K562 (cell line): ENCODE data around the gene ANAPC16. TPM values are rescaled to one million over a fixed set of nuclear protein-coding genes. Genes with fewer than 3 reads are reported as not detected.
A peak's percentile ranks its signal among the peaks of the same experiment; 100 is the strongest.

Source experiments
- ARID2 ChIP-seq: fragments of 450-650 bp; IDR thresholded peaks from 2 replicates; pipeline ENCODE4 v1.6.1; 2017; ENCODE audit warnings: antibody characterized with exemption, mild to moderate bottlenecking
- BCOR ChIP-seq: fragments of 450-650 bp; IDR thresholded peaks from 2 replicates; pipeline ENCODE4 v1.6.1; 2016
- CBX1 ChIP-seq: sonication (generic); IDR thresholded peaks from 2 replicates; pipeline ENCODE4 v1.6.1; 2016; ENCODE audit warnings: antibody characterized with exemption, low read depth, mild to moderate bottlenecking
- CREB1 ChIP-seq, 2 experiments: sonication (generic) in 1 of 2; formaldehyde crosslinking in 1 of 2; IDR thresholded peaks; 2 replicates each; pipeline versions ENCODE4 v1.6.1 to v1.8.0; 2012 to 2022; ENCODE audit warnings: inconsistent platforms in 1 of 2, mild to moderate bottlenecking in 1 of 2, missing genetic modification reagents in 1 of 2, moderate library complexity in 1 of 2
- ELF2 ChIP-seq: fragments of 250-450 bp; sonication (Bioruptor Pico); IDR thresholded peaks from 2 replicates; pipeline ENCODE4 v1.5.0; 2021; ENCODE audit warnings: mild to moderate bottlenecking
- FIP1L1 ChIP-seq: fragments of 200-400 bp; formaldehyde crosslinking; IDR thresholded peaks from 2 replicates; pipeline ENCODE4 v1.6.1; 2018; ENCODE audit warnings: mild to moderate bottlenecking, low read depth, low read length; ENCODE audit not compliant: poor library complexity, severe bottlenecking
- HNRNPH1 ChIP-seq: fragments of 200-400 bp; formaldehyde crosslinking; optimal IDR thresholded peaks from 2 replicates; pipeline ENCODE3; 2017; ENCODE audit warnings: low read depth, mild to moderate bottlenecking, low read length, moderate library complexity
- KDM1A ChIP-seq, 2 experiments: fragments of 450-650 bp; IDR thresholded peaks; 2 replicates each; pipeline ENCODE4 v1.6.1; 2016; ENCODE audit warnings: mild to moderate bottlenecking in 2 of 2
- KLF16 ChIP-seq: IDR thresholded peaks from 2 replicates; pipeline ENCODE4 v1.6.1; 2016; ENCODE audit warnings: antibody characterized with exemption
- MLX ChIP-seq, 2 experiments: fragments of 450-650 bp in 1 of 2; sonication (generic) in 1 of 2; formaldehyde crosslinking; conservative IDR thresholded peaks; 2 replicates each; pipeline versions ENCODE4 v1.4.0 to v1.8.1; 2020 to 2022; ENCODE audit warnings: mild to moderate bottlenecking in 1 of 2, missing genetic modification reagents in 1 of 2
- NEUROD1 ChIP-seq: fragments of 150-350 bp; IDR thresholded peaks from 2 replicates; pipeline ENCODE4 v1.6.1; 2014; ENCODE audit warnings: borderline replicate concordance, low read length, low read depth; ENCODE audit not compliant: partially characterized antibody
- NFXL1 ChIP-seq: fragments of 450-650 bp; formaldehyde crosslinking; IDR thresholded peaks from 2 replicates; pipeline ENCODE4 v1.4.0; 2021; ENCODE audit warnings: mild to moderate bottlenecking
- NR2C2 ChIP-seq, 2 experiments: fragments of 200-800 bp in 1 of 2; sonication (Bioruptor generic) in 1 of 2; sonication (generic) in 1 of 2; formaldehyde crosslinking in 1 of 2; IDR thresholded peaks; 2 replicates each; pipeline versions ENCODE4 v1.6.1 to v1.8.0; 2016 to 2022; ENCODE audit warnings: mild to moderate bottlenecking in 1 of 2, missing compliant biosample characterization in 1 of 2, missing genetic modification characterization in 1 of 2, missing genetic modification reagents in 1 of 2
- RBBP5 ChIP-seq: fragments of 200-600 bp; sonication (generic); IDR thresholded peaks from 2 replicates; pipeline ENCODE4 v1.6.1; 2012; ENCODE audit warnings: borderline replicate concordance, mild to moderate bottlenecking, low read length, control low read depth, inconsistent platforms; ENCODE audit not compliant: insufficient read depth, poor library complexity, severe bottlenecking
- RBM39 ChIP-seq: fragments of 200-400 bp; formaldehyde crosslinking; optimal IDR thresholded peaks from 2 replicates; pipeline ENCODE3; 2018; ENCODE audit warnings: low read depth, low read length
- RUNX1 ChIP-seq: sonication (generic); IDR thresholded peaks from 2 replicates; pipeline ENCODE4 v1.6.1; 2016; ENCODE audit warnings: antibody characterized with exemption, low read depth
- SETDB1 ChIP-seq: IDR thresholded peaks from one replicate; pipeline ENCODE4 v1.6.1; 2012; ENCODE audit warnings: low read length, control low read depth, inconsistent platforms
- SMAD1 ChIP-seq: fragments of 150-350 bp; IDR thresholded peaks from 2 replicates; pipeline ENCODE4 v1.6.1; 2014; ENCODE audit warnings: low read length, low read depth; ENCODE audit not compliant: partially characterized antibody
- SMAD4 ChIP-seq: fragments of 250-450 bp; sonication (Bioruptor Pico); conservative IDR thresholded peaks from 2 replicates; pipeline ENCODE4 v1.8.0; 2021; ENCODE audit warnings: inconsistent platforms, mild to moderate bottlenecking, moderate library complexity
- SP2 ChIP-seq: IDR thresholded peaks from 2 replicates; pipeline ENCODE4 v1.6.1; 2011; ENCODE audit warnings: mild to moderate bottlenecking, low read depth, low read length, moderate library complexity; ENCODE audit not compliant: poor library complexity, severe bottlenecking; ENCODE audit errors: extremely low read depth
- SUPT5H ChIP-seq: fragments of 450-650 bp; IDR thresholded peaks from 2 replicates; pipeline ENCODE4 v1.6.1; 2016
- TEAD4 ChIP-seq, 2 experiments: sonication (generic) in 1 of 2; formaldehyde crosslinking in 1 of 2; IDR thresholded peaks; 2 replicates each; pipeline versions ENCODE4 v1.6.1 to v1.8.0; 2012 to 2022; ENCODE audit warnings: borderline replicate concordance in 1 of 2, inconsistent platforms in 1 of 2, low read length in 1 of 2, mild to moderate bottlenecking in 1 of 2, missing genetic modification reagents in 1 of 2
- TSC22D4 ChIP-seq: fragments of 450-650 bp; IDR thresholded peaks from 2 replicates; pipeline ENCODE4 v1.6.1; 2016; ENCODE audit warnings: missing genetic modification characterization, missing biosample characterization, control low read depth
- XRCC5 ChIP-seq: fragments of 200-400 bp; formaldehyde crosslinking; IDR thresholded peaks from 2 replicates; pipeline ENCODE4 v1.6.1; 2017; ENCODE audit warnings: low read depth, mild to moderate bottlenecking, low read length
- ZFP30 ChIP-seq: fragments of 250-450 bp; sonication (Bioruptor Pico); IDR thresholded peaks from 2 replicates; pipeline ENCODE4 v1.8.0; 2022; ENCODE audit warnings: moderate library complexity, mild to moderate bottlenecking, inconsistent platforms, borderline replicate concordance
- ZNF184 ChIP-seq: sonication (generic); formaldehyde crosslinking; IDR thresholded peaks from 2 replicates; pipeline ENCODE4 v1.5.0; 2020; ENCODE audit warnings: missing genetic modification reagents
- ZNF263 ChIP-seq: sonication (generic); formaldehyde crosslinking; IDR thresholded peaks from 2 replicates; pipeline ENCODE4 v1.8.0; 2022; ENCODE audit warnings: mild to moderate bottlenecking, missing genetic modification reagents, borderline replicate concordance
- ZNF384 ChIP-seq: IDR thresholded peaks from 2 replicates; pipeline ENCODE4 v1.6.1; 2012; ENCODE audit warnings: low read depth, low read length, improper control_type of control experiment
- ZNF695 ChIP-seq: fragments of 450-650 bp; formaldehyde crosslinking; IDR thresholded peaks from 2 replicates; pipeline ENCODE4 v1.4.0; 2020; ENCODE audit warnings: mild to moderate bottlenecking, moderate library complexity
- polyA plus RNA-seq, 8 experiments: library from polyadenylated mRNA; depleted of rRNA in 4 of 8; stranded (reverse) in 5 of 8; unstranded in 3 of 8; fragments of >200 nt; fragmentation: Nextera tagmentation in 2 of 8; fragmentation: Illumina TruSeq in 1 of 8; extraction: Ambion mirVana in 2 of 8; extraction: Trizol in 1 of 8; gene quantifications; 2 replicates each; pipeline versions ENCODE4 v1.2.1 to v1.2.3, GENCODE V29; 2011 to 2014; ENCODE audit warnings: inconsistent platforms in 1 of 8, missing spikeins in 1 of 8
- total RNA-seq, 7 experiments: library from RNA; depleted of rRNA in 6 of 7; stranded (reverse); fragments of >200 nt in 6 of 7; fragmentation: Illumina TruSeq in 2 of 7; extraction: Trizol in 2 of 7; gene quantifications; 2 replicates each; pipeline versions ENCODE4 v1.2.1 to v1.2.3, GENCODE V29; 2011 to 2021; ENCODE audit warnings: low replicate concordance in 1 of 7

ANAPC16 gene
- total and polyA plus RNA-seq, 9 of the 15 experiments (the other 6 are each of a cell fraction or from before 2014, with no cell fraction given): 42.6 to 208 (median 108) TPM

GRCh38 chr10:72257051-72257892, 41.5 kb downstream of the ANAPC16 start (continued):
- TF ChIP-seq RBBP5 (no peak), KLF16 (peak; percentile 86), ARID2 (no peak), BCOR (no peak), ELF2 (CRISPR knock-in tag) (peak; percentile 64; the same call in 1 of the 2 replicates), CBX1 (no peak), KDM1A (IDR thresholded peaks at IDR 0.05) (peak; percentile 61 to 69; a peak in 3 of 4 replicates), SMAD4 (CRISPR knock-in tag) (peak; percentile 71; the same call in 1 of the 2 replicates), ZNF184 (CRISPR knock-in tag) (no peak), ZFP30 (CRISPR knock-in tag) (no peak), FIP1L1 (no peak), ZNF695 (CRISPR knock-in tag) (no peak), XRCC5 (no peak), ZNF384 (no peak), MLX (CRISPR knock-in tag; conservative IDR thresholded peaks at IDR 0.05) (no peak), SP2 (no peak), NFXL1 (CRISPR knock-in tag) (no peak), HNRNPH1 (no peak), CREB1 (IDR thresholded peaks at IDR 0.05) (no peak), CREB1 (CRISPR knock-in tag; IDR thresholded peaks at IDR 0.05) (no peak; the same call in 1 of the 2 replicates), SETDB1 (no peak), ZNF263 (CRISPR knock-in tag) (no peak), SMAD1 (no peak), NR2C2 (CRISPR knock-in tag; IDR thresholded peaks at IDR 0.05) (no peak), NR2C2 (tag; IDR thresholded peaks at IDR 0.05) (peak; percentile 82), RUNX1 (0 out of 2 replicates have a peak, but pooled peaks have one; percentile 25), TEAD4 (IDR thresholded peaks at IDR 0.05; ENCODE audit: low read length) (peak; percentile 85), TEAD4 (CRISPR knock-in tag; IDR thresholded peaks at IDR 0.05; ENCODE audit: borderline replicate concordance) (no peak), NEUROD1 (peak; percentile 59), TSC22D4 (tag) (no peak), SUPT5H (no peak), RBM39 (no peak)
